HCT116 (cell line): ENCODE results near the gene RASL11B. TPM values are rescaled to one million over a fixed set of nuclear protein-coding genes. Genes with fewer than 3 reads are reported as not detected.

Experiments
- ATAC-seq: fragments of 200-7000 bp; cut with Tn5 transposase; 2 replicates; pipeline ENCODE4 v1.9.1; 2020; ENCODE audit warnings: mild to moderate bottlenecking, moderate library complexity
- BruUV-seq: library from RNA; stranded (reverse); fragments of 400-500 nt; replicated peaks from 2 replicates; lab custom pipeline; 2021; lab: Mats Ljungman, UMichigan
- CTCF ChIA-PET: fragments of 300-600 bp; sonication (Branson Sonifier 250); formaldehyde crosslinking; loops from one replicate; lab custom pipeline; 2021; ENCODE audit warnings: antibody characterized with exemption; lab: Charles Lee
- POLR2A ChIA-PET: fragments of 300-600, 350-600 bp; sonication (Branson Sonifier 250); formaldehyde crosslinking; loops from one replicate; lab custom pipeline; 2021; ENCODE audit warnings: antibody characterized with exemption; lab: Charles Lee
- RAD21 ChIA-PET, 2 experiments: fragments of 300-600 bp; sonication (Branson Sonifier 250); formaldehyde crosslinking; loops; one replicate each; lab custom pipeline; 2023; ENCODE audit warnings: low total read pairs in 2 of 2; ENCODE audit not compliant: uncharacterized antibody in 2 of 2, unreplicated experiment in 2 of 2, low non-redundant PET in 1 of 2; lab: Charles Lee
- DNase-seq: peaks from one replicate; pipeline ENCODE4 v3.0.0-alpha.2; 2010; ENCODE audit warnings: low read depth, low spot score
- H2AFZ ChIP-seq: fragments of 200-600 bp; shearing (Covaris generic), sonication (generic); 2 replicates; pipeline ENCODE4 v1.6.1; 2017; ENCODE audit warnings: low read depth, mixed run types, mixed read lengths, antibody characterized with exemption, low read length; ENCODE audit not compliant: poor library complexity, severe bottlenecking
- H3K27ac ChIP-seq: 2 replicates; pipeline ENCODE4 v1.5.1; 2012; ENCODE audit warnings: low read depth, low read length
- H3K27me3 ChIP-seq: fragments of 200-600 bp; sonication (generic); 2 replicates; pipeline ENCODE4 v1.6.1; 2016; ENCODE audit warnings: mixed run types, low read length, mixed read lengths; ENCODE audit not compliant: insufficient read depth
- H3K36me3 ChIP-seq, 2 experiments: fragments of 200-500 bp in 1 of 2; fragments of 200-600 bp in 1 of 2; sonication (Bioruptor generic) in 1 of 2; sonication (generic) in 1 of 2; 2 replicates each; pipeline versions ENCODE4 v1.5.1 to v1.6.1; 2014 to 2016; ENCODE audit warnings: low read length in 2 of 2, inconsistent platforms in 1 of 2, mixed read lengths in 1 of 2, mixed run types in 1 of 2; ENCODE audit not compliant: insufficient read depth in 2 of 2, control insufficient read depth in 1 of 2
- H3K4me1 ChIP-seq, 2 experiments: fragments of 200-600 bp in 1 of 2; sonication (generic) in 1 of 2; 2 replicates each; pipeline versions ENCODE4 v1.5.1 to v1.6.1; 2012 to 2017; ENCODE audit warnings: low read length in 2 of 2, inconsistent platforms in 1 of 2, mild to moderate bottlenecking in 1 of 2, mixed read lengths in 1 of 2, mixed run types in 1 of 2, moderate library complexity in 1 of 2; ENCODE audit not compliant: insufficient read depth in 2 of 2, control insufficient read depth in 1 of 2
- H3K4me2 ChIP-seq: fragments of 200-600 bp; sonication (generic); 2 replicates; pipeline ENCODE4 v1.6.1; 2017; ENCODE audit warnings: mixed run types, low read length, mixed read lengths
- H3K4me3 ChIP-seq, 2 experiments: fragments of 200-600 bp in 1 of 2; sonication (generic) in 1 of 2; replicated peaks in 1 of 2; 2 replicates each; pipeline ENCODE4 v1.5.1; 2011 to 2016; ENCODE audit warnings: low read length in 2 of 2, control low read depth in 1 of 2, low read depth in 1 of 2, mild to moderate bottlenecking in 1 of 2, mixed read lengths in 1 of 2, mixed run types in 1 of 2
- H3K79me2 ChIP-seq: fragments of 200-600 bp; sonication (generic); 2 replicates; pipeline ENCODE4 v1.6.1; 2017; ENCODE audit warnings: mild to moderate bottlenecking, mixed run types, low read length, moderate library complexity, mixed read lengths; ENCODE audit not compliant: insufficient read depth
- H3K9ac ChIP-seq: fragments of 200-600 bp; sonication (generic); 2 replicates; pipeline ENCODE4 v1.6.1; 2016; ENCODE audit warnings: low read length, mixed read lengths
- H3K9me2 ChIP-seq: fragments of 200-600 bp; sonication (generic), shearing (Covaris generic); 2 replicates; pipeline ENCODE4 v1.6.1; 2017; ENCODE audit warnings: mixed run types, mild to moderate bottlenecking, moderate library complexity; ENCODE audit not compliant: insufficient read depth
- H3K9me3 ChIP-seq, 2 experiments: fragments of 200-500 bp in 1 of 2; fragments of 200-600 bp in 1 of 2; sonication (Bioruptor generic) in 1 of 2; sonication (generic) in 1 of 2; 2 replicates each; pipeline ENCODE4 v1.6.1; 2014 to 2017; ENCODE audit warnings: low read length in 2 of 2, mixed read lengths in 2 of 2, inconsistent platforms in 1 of 2, low read depth in 1 of 2, mild to moderate bottlenecking in 1 of 2, mixed run types in 1 of 2, moderate library complexity in 1 of 2; ENCODE audit not compliant: control insufficient read depth in 1 of 2, insufficient read depth in 1 of 2
- H4K20me1 ChIP-seq: fragments of 200-600 bp; sonication (generic), shearing (Covaris generic); 2 replicates; pipeline ENCODE4 v1.6.1; 2017; ENCODE audit warnings: mixed run types, mild to moderate bottlenecking, moderate library complexity; ENCODE audit not compliant: insufficient read depth
- ELF1 ChIP-seq: IDR thresholded peaks from 2 replicates; pipeline ENCODE4 v1.6.1; 2012; ENCODE audit warnings: low read depth, borderline replicate concordance
- EZH2 ChIP-seq: fragments of 200-600 bp; sonication (generic); IDR thresholded peaks from 2 replicates; pipeline ENCODE4 v1.6.1; 2017; ENCODE audit warnings: antibody characterized with exemption, mixed run types
- FOSL1 ChIP-seq: IDR thresholded peaks from 2 replicates; pipeline ENCODE4 v1.6.1; 2012; ENCODE audit warnings: low read depth
- JUND ChIP-seq: IDR thresholded peaks from 2 replicates; pipeline ENCODE4 v1.6.1; 2012
- POLR2A ChIP-seq: IDR thresholded peaks from 2 replicates; pipeline ENCODE4 v1.7.0; 2011; ENCODE audit warnings: borderline replicate concordance; ENCODE audit not compliant: insufficient read depth, insufficient read length; ENCODE audit errors: extremely low read depth
- POLR2AphosphoS5 ChIP-seq: IDR thresholded peaks from 2 replicates; pipeline ENCODE4 v1.6.1; 2011; ENCODE audit warnings: mild to moderate bottlenecking, low read depth, low read length, moderate library complexity
- SIN3A ChIP-seq: IDR thresholded peaks from 2 replicates; pipeline ENCODE4 v1.6.1; 2012; ENCODE audit warnings: low read depth
- SP1 ChIP-seq: IDR thresholded peaks from 2 replicates; pipeline ENCODE4 v1.6.1; 2012; ENCODE audit warnings: low read depth
- SRF ChIP-seq: IDR thresholded peaks from 2 replicates; pipeline ENCODE4 v1.6.1; 2012; ENCODE audit warnings: low read depth
- TCF7L2 ChIP-seq: IDR thresholded peaks from 2 replicates; pipeline ENCODE4 v1.7.0; 2011; ENCODE audit warnings: borderline replicate concordance, inconsistent platforms; ENCODE audit not compliant: insufficient read depth, insufficient read length; ENCODE audit errors: extremely low read depth
- YY1 ChIP-seq: IDR thresholded peaks from 2 replicates; pipeline ENCODE4 v1.6.1; 2011; ENCODE audit warnings: low read length, low read depth, moderate library complexity, mild to moderate bottlenecking; ENCODE audit not compliant: insufficient replicate concordance; ENCODE audit errors: extremely low read depth
- ZFX ChIP-seq: fragments of 450-650 bp; IDR thresholded peaks from 2 replicates; pipeline ENCODE4 v1.6.1; 2017
- ZNF274 ChIP-seq: fragments of 200-500 bp; sonication (Bioruptor generic); IDR thresholded peaks from 2 replicates; pipeline ENCODE4 v1.6.1; 2014; ENCODE audit warnings: mild to moderate bottlenecking, low read depth, low read length, inconsistent platforms
- intact Hi-C: fragments of 100-400 bp; cut with micrococcal nuclease; formaldehyde crosslinking; loops from 2 replicates; pipeline ENCODE4 v1.10.0; 2022
- total RNA-seq: library from RNA; stranded (reverse); gene quantifications from one replicate; pipeline ENCODE4 v1.2.1, GENCODE V29; 2021; ENCODE audit not compliant: unreplicated experiment
- TF ChIP-seq, protein P1 (sequence below): IDR thresholded peaks from 2 replicates; pipeline ENCODE4 v1.6.1; 2012; ENCODE audit warnings: low read depth
- TF ChIP-seq, protein P2 (sequence below), 3 experiments: fragments of 200-600 bp in 1 of 3; sonication (generic) in 1 of 3; IDR thresholded peaks in 2 of 3; conservative IDR thresholded peaks in 1 of 3; 2 replicates each; pipeline ENCODE4 v1.5.1; 2012 to 2017; ENCODE audit warnings: low read depth in 2 of 3, low read length in 2 of 3, antibody characterized with exemption in 1 of 3, borderline replicate concordance in 1 of 3, control low read depth in 1 of 3, mild to moderate bottlenecking in 1 of 3, mixed read lengths in 1 of 3, mixed run types in 1 of 3, moderate library complexity in 1 of 3; ENCODE audit not compliant: insufficient read depth in 1 of 3
- TF ChIP-seq, protein P3 (sequence below): IDR thresholded peaks from 2 replicates; pipeline ENCODE4 v1.6.1; 2012
- TF ChIP-seq, protein P4 (sequence below): IDR thresholded peaks from 2 replicates; pipeline ENCODE4 v1.6.1; 2012

Gene RASL11B
- total RNA-seq, 1 experiment from 2014 or later, result 0.34 TPM

DNA sequence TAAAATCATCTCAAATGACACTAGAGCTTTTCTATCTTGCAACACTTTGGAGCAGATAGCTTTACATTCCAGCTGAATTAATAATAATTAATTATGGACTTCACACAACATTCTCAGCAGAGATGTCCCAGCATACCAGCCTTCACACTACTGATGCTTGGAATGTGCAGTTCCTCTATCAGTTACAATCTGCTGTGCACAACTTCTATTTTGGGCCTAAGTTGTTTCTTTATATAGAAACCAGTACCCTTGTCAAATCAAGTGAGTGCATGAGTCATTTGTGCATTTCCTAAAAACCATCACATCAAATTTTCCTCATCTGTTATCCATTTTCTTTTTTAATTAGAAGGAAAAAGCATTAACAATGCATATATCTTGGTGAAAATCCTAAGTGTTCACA lies 8.8 kb upstream of the RASL11B start:
- Histone ChIP-seq H3K9ac (no peak overlapping the region), H4K20me1 (no peaks in the 10 kb centered on the region), H3K4me3 (no peak overlapping the region), H3K79me2 (no peaks in the 10 kb centered on the region), H3K27ac (no peak overlapping the region), H3K9me3 (peaks cover 0 to 6% of the 10 kb centered on the region in 2 experiments; a peak in 1 of 4 replicates), H3K4me2 (no peak overlapping the region), H3K27me3 (no peaks in the 10 kb centered on the region), H3K36me3 (no peaks in the 10 kb centered on the region), H2AFZ (no peak overlapping the region), H3K4me1 (no peaks in the 10 kb centered on the region), H3K9me2 (no peaks in the 10 kb centered on the region)
- POLR2A ChIA-PET, result no interaction called here
- RAD21 ChIA-PET, result no interaction called here
- no TSS peak for BruUV-seq
- no peak for ATAC-seq
- intact Hi-C loops, result no loop called here
- DNase-seq, result no peak
- TF ChIP-seq POLR2AphosphoS5 (no peak), ELF1 (no peak), TCF7L2 (no peak), SP1 (no peak), ZFX (no peak), FOSL1 (no peak), EZH2 (no peak), ZNF274 (no peak), POLR2A (no peak), SRF (no peak), SIN3A (no peak), JUND (no peak), YY1 (no peak)
- TF ChIP-seq, protein P1, sequence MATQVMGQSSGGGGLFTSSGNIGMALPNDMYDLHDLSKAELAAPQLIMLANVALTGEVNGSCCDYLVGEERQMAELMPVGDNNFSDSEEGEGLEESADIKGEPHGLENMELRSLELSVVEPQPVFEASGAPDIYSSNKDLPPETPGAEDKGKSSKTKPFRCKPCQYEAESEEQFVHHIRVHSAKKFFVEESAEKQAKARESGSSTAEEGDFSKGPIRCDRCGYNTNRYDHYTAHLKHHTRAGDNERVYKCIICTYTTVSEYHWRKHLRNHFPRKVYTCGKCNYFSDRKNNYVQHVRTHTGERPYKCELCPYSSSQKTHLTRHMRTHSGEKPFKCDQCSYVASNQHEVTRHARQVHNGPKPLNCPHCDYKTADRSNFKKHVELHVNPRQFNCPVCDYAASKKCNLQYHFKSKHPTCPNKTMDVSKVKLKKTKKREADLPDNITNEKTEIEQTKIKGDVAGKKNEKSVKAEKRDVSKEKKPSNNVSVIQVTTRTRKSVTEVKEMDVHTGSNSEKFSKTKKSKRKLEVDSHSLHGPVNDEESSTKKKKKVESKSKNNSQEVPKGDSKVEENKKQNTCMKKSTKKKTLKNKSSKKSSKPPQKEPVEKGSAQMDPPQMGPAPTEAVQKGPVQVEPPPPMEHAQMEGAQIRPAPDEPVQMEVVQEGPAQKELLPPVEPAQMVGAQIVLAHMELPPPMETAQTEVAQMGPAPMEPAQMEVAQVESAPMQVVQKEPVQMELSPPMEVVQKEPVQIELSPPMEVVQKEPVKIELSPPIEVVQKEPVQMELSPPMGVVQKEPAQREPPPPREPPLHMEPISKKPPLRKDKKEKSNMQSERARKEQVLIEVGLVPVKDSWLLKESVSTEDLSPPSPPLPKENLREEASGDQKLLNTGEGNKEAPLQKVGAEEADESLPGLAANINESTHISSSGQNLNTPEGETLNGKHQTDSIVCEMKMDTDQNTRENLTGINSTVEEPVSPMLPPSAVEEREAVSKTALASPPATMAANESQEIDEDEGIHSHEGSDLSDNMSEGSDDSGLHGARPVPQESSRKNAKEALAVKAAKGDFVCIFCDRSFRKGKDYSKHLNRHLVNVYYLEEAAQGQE, result no peak
- TF ChIP-seq, protein P2, sequence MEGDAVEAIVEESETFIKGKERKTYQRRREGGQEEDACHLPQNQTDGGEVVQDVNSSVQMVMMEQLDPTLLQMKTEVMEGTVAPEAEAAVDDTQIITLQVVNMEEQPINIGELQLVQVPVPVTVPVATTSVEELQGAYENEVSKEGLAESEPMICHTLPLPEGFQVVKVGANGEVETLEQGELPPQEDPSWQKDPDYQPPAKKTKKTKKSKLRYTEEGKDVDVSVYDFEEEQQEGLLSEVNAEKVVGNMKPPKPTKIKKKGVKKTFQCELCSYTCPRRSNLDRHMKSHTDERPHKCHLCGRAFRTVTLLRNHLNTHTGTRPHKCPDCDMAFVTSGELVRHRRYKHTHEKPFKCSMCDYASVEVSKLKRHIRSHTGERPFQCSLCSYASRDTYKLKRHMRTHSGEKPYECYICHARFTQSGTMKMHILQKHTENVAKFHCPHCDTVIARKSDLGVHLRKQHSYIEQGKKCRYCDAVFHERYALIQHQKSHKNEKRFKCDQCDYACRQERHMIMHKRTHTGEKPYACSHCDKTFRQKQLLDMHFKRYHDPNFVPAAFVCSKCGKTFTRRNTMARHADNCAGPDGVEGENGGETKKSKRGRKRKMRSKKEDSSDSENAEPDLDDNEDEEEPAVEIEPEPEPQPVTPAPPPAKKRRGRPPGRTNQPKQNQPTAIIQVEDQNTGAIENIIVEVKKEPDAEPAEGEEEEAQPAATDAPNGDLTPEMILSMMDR (IDR thresholded peaks at IDR 0.05 in 2 of 3, conservative IDR thresholded peaks at IDR 0.05 in 1 of 3; ENCODE audit: borderline replicate concordance in 1 of 3, insufficient read depth in 1 of 3, low read depth in 2 of 3, low read length in 2 of 3), result no peak
- TF ChIP-seq, protein P3, sequence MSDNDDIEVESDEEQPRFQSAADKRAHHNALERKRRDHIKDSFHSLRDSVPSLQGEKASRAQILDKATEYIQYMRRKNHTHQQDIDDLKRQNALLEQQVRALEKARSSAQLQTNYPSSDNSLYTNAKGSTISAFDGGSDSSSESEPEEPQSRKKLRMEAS, result no peak
- TF ChIP-seq, protein P4, sequence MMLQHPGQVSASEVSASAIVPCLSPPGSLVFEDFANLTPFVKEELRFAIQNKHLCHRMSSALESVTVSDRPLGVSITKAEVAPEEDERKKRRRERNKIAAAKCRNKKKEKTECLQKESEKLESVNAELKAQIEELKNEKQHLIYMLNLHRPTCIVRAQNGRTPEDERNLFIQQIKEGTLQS, result no peak
- CTCF ChIA-PET, result no interaction called here
